ENCODE data around the gene MAGI2.

The MAGI2 gene

DNA sequence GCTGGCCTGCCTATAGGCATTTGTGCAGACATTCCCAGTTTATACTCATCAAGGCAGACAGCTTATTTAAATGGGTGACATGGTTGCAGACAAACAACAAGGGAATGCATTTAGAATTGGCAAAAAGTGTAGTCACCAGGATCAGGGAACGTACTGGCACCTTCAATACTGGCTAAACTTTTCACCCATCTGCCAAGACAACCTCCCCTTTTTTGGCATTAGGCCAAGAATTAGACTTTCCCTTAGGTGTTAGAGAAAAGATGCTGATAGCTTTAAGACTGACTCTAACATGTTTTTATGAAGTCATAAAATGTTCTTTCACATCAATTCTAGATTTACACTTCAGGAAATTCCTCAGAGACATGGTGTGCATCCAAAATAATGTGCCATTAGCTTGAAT, 1289.0 kb downstream of the MAGI2 start:
- no peak for DNase-seq

DNA sequence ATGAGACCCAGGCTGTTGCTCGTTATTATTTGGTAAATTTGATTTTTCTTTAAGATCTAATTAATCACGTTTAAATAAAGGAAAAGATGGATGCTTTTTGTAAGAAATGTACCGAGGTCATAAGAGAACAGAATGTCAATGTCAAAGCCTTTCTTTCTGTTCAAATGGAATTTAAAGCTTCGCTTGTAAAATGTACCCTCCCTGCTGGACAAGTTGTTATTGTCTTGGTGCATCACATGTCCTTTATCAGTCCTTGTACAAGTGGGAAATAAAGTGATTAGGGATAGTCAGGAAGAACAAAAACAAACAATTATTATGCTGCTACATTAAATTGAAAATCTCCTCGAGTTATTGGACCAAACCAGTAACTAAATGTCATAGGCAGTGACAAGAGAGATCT, 1291.7 kb downstream of the MAGI2 start:
- no peak for DNase-seq

DNA sequence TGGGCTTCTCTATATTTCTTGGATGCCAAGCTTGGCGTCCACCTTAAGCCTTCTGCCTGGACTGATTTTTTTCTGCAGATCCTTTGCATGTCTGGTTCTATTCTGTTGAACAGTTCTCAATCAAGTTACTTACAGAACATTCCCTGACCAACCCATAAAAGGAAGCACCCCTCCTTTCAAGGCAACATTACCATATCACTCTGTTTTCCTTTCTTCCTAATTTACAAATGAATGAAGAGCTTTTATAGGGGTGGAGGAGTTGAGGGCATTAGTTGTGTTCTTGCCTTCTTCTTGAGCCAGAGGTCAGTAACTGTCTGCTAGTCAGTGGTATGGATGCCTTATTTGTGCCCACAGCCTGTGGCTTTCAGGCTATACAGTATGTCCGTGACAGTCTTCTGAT, 1293.9 kb downstream of the MAGI2 start:
- DNase-seq, result no peak

DNA sequence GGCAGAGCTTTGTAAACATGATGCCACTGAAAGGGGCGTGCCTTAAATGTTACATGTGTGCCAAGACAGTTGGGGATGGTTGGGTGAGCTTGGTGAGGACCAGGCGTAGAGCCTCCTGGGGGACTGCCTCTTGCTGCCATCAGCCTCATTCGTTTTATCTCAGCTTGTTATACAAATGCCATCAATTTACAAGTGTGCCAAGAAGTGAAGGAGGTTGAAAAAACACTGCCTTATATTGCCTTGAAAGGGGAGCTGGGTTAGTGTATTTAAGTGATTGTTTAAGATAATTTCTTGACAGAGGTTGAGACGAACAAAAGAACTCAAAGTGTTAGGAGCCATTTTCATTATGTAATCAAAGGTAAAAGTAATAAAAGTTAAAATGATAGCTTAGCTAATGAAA, 1300.2 kb downstream of the MAGI2 start:
- DNase-seq, result no peak

DNA sequence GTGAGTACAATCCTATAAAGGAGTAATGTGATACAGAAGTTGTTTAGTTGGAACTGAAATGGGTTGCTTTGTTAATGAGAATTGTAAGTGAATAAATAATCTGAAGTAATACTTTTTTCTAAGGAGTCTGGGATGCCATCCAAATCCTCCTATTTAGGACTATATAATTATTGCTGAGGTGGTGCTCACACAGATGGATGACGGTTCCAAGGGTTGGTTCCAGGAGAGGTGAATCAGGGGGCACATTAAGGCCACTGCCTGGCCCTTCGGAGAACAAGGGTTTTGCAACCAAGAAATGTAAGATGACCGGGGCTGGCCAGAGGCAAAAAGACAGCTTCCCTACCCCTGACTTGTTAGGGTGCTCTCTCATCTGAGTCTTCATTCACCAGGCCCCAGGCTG, 1302.2 kb downstream of the MAGI2 start:
- no peak for DNase-seq

DNA sequence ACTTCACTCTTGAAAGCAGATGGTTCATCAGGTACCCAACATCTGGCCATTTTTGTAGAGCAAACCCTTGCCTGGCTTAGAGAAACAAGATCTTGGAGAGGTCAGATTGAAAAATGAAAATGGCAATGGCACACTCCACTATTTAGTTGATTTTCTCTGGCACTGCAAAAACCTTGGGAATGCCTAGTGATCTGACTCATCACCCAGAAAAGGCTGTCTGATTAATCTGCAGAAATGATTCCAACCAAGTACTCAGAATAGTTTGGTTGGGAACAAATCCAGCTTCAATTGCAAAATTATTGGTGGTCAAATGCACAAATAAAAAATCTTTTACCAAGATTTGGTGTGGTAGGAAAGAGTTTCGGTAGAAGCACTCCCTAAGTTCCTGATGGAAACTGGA, 1303.7 kb downstream of the MAGI2 start:
- no peak for DNase-seq

DNA sequence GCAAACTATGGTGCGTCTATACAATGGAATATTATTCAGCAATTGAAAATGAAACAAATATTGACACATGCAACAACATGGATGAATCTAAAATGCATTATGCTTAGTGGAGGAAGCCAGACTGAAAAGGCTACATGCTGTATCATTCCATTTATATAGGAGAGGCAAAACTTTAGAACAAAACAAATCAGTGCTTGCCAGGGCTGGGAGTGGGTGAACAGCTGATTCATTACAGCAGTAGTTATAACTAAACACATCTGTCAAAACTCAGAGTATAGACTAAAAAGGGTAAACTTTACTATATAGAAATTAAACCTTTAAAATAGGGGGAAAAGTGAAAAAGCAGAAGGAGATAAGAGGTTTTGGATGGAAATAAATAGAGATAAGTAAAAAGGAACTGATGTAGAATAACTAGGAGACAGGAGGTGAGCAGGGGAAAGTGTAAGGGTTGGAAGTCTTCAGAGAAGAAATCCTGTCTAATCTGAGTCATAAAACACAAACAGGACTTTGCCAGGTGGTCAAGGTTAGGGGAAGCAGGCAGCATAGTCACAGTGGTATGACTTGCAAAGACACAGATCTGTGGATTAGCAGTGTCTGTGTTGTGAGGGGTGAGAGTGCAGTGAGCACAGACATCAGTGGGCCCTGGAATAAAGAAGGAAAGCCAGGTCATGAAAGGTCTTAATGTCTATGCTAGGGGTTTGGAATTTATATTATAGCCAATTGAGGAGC, 1305.1 kb downstream of the MAGI2 start:
- DNase-seq, result no peak

DNA sequence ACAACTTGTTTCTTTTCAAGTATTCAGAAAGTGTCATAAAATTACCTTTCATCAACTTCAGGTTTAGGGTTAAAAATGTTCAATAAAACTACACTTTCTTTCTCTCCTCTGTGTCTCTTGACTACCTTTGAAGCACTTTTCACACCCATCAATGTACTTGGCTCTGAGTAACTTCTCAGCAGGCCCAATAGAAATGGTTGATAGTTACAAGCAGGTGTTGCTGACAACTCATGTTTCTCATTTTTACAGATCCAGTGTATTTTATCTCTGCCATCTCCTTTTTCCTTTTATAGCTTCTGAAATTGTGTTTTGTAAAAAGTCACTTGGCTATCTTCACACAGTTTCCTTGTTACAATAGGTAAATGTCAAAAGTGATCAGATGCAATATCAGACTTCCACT, 1306.9 kb downstream of the MAGI2 start:
- DNase-seq, result no peak

DNA sequence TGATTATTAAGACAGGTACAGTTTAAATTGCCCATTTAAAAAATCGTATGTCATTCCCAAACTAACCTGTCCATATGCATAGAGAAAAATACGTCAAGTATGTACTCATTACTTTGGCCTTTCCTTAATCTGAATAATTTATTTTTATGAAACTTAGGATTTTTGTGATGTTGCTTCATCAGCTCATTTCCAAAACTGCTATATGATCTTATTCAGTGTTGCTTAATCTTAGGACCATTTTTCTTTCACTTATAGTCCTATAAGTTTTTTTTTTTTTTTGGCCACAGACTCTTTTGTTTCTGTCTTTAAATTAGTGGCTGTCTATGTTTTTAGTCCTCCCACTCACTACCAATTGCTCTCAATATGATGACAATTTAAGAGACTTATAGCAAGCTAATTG, 1309.8 kb downstream of the MAGI2 start:
- no peak for DNase-seq

DNA sequence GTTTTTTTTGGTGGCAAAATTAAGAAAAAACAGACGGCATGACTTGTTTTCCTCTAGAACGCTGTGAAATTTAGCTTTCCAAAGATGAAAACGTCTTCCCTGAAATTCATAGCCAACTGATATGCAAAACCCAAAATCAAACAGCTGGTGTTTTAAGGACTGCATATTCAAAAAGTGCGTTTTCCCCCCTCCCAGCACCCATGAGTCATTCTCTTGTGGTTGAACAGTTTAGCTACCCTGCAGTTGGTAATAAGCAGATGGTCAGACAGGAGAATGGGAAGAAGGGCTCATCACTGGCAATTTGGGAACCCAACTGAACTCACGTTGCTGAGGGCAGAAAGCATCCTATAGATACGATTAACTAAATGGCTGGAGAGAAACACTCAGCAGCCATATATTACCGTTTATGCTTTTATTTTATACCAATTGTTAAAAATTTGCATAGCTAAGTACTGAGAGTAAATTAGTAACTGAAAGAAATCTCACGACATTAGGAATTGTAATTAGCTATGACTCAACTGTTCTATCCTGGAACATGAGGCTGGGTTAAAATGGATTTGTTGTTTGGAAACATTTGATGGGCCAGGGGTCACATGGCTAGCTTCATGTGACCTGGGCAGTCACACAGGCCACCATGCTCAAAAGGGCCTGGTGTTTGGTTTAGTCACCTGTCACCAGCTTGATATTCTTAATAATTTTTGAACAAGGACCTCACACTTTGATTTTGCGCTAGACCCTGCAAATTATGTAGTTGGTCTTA, 1311.8 kb downstream of the MAGI2 start:
- DNase-seq, result no peak

DNA sequence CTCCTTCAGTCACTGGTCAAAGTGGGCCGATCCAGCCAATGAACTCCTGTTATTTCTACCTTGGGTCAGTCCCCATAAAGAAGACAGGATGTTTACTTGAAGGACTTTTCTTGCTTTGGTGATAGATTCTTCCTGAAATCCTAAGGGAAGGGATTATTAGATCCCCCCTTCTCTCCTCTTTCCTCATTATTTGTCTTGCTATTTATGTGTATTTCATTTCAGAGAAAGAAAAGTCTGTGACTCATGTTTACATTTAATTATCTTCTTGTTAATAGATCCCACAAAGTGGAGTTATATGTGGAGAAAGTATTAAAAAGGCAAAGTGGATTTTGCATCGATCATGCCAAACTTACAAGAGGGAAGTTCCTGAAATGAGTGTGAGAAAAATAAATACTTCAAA, 1313.4 kb downstream of the MAGI2 start:
- DNase-seq, result no peak

DNA sequence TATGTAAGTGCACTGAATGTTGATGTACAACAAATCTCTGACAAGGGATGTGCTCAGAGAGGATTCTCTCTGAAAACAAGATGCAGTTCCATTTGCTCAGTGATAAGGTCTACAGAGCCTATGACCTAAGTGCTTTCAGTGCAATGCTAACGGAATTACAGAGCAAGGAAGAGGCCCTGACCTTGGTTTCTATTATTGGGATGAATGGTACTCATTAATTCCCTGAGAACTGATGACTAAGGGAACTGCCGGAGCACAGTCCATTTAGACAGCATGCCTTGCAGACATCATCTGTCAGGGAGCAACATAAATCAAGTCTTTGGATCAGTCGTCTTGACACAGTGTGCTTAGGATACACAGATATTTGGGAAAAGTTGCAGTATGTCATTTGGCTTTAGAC, 1314.1 kb downstream of the MAGI2 start:
- DNase-seq, result peak; percentile 41

DNA sequence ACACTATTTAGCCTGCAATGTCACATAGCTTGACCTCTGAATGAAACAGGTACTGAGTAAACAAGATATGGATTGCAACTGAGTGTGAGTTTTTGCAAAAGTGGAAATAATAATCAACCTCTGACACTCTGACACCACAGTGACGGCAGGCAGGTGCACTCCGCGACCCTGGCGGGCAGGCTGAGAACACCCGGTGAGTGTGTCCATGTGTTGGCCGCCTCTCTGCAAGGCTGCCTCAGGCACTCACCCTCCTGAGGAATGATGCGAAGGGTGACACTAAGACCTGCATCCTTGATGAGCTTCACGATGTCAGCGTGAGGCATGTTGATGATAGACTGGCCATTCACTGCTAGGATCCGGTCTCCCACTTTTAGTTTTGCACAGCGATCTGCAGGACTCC, 1318.7 kb downstream of the MAGI2 start:
- DNase-seq, result no peak

DNA sequence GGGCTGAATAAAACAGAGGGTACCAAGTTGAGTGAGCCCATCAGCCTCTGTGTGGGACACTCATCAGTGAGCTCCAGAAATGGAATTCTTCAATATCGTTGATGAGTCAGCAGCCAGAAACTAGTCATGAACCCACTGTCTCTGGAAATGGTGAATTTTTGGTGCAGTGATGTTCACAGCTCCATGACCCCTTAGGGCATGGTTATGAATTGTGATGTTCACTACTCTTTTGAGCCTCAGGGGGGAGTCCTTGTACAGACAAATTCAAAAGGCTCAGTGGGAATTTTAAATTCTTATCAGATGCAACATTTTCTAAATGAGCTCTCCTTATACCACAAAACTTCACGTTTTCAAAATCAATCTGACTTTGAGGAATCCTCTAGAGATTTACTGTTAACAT, 1319.2 kb downstream of the MAGI2 start:
- DNase-seq, result peak; percentile 52

DNA sequence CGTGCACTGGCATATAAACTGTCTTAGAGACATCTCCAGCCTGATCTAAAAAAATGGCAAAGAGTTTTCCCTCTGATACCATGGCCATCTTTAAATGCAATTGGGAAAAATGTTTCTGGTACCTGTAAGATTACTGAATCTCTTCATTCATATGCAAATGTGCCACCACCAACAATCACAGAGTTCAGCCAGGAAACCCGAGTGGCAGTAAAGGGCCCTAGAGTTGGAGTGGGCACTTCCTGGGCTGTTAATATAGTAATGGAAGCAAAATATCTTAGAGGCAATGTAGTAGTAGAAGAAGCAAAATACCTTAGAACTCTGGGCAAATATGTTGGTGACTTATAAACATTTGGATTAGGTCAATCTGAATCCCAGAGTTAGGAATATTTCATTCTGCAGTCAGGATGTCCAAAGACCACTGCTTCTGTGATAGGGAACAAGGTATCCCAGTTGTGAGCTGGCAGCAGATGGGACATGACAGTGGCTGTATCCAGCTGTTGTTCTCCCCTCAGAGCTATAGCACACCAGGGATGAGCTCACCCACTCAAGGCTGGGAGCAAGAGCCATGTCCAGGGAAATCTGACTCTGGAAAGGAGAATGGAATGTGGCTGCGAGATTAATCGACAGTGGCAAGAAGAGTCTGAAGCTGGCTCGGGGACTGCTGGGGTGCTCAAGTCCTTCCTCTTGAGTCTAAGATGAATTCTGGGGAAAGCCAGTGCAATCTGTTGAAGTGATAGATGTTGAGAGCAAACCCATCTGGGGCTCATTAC, 1322.8 kb downstream of the MAGI2 start:
- no peak for DNase-seq

DNA sequence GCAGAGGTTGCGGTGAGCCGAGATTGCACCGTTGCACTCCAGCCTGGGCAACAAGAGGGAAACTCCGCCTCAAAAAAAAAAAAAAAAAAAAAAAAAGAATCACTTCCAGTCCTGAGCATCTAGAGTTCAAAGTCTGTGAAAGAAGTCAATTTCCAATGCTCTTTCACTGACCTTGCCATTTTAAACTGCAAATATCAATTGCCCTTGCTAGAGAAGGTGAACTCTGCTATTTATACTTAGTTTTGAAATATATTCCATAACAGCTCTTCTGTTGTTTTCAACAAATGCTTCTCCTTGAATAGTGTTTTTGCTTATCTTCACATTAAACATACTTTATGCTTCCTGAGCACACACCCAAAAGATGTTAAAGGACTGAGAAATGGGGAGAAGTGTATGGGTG, 1323.6 kb downstream of the MAGI2 start:
- no peak for DNase-seq

DNA sequence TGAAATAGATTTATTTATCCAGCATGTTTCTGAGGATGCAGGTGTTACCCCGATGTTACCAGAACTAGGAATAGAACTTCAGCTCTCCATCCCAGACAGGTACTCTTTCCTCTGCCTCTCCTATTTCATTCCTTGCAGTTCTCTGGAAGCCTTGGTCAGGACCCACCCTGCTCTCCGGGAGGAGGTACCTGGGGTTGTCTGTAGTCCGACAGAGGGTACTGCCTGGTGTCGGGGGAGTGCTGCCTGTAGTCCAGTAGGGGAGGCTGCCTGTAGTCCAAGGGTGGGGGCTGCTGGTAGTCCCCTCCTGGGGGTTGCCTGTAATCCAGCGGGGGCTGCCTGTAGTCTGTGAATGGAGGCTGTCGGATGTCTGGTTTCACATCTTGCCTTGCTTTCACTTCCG, 1326.5 kb downstream of the MAGI2 start:
- no peak for DNase-seq

DNA sequence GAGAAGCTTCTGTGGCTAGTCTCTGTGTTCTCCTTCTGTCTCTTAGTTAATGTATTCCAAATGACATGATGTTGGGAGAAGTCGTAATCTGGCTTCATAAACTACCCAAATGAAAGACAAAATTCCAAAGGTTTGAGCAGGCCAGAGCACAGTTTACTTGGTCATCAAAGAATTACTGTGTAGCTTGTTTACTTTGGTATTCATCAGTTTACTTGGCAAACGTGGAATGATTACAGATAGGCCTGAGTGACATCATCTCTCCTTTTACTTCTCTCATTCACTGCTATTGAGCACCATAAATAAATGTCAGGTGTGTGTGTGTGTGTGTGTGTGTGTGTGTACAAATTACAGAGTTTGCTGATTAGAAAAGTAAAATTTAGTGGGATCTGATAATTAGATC, 1327.6 kb downstream of the MAGI2 start:
- no peak for DNase-seq

DNA sequence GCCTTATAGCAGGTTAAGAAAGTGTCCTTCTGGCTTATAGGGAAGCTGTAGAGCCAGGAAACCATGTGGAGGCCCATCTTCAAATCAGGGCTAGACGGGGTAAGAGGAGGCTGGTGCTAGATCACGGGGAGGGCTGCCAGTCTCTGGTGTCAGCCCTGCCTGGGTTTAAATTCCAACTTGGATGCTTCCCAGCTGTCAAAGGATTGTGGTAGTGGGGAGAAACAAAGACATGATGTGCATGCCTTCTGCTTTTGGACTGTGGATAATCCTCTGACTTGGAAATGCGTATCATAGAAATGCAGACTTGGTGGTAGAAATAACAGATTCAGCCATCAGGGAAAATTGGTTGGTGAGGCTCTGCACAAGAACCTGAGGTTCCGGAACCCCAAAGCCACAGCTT, 1329.3 kb downstream of the MAGI2 start:
- no peak for DNase-seq

DNA sequence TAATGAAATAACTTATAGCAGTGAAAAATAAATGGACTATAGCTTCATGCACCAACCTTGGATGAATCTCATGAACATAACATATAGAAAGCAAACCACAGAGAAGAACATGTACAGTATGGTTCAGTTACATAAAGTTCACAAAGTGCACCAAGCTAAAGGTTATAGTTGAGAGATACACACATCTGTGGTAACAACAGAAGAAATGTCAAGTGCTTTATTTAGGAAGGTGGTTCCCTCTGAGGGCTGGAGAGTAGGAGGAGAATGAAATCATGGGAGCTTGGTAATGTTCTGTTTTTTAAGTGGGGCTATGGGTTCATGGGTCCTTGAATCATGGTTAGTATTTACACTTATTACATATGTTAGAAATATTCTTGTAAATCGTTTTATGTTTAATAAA, 1331.6 kb downstream of the MAGI2 start:
- no peak for DNase-seq

DNA sequence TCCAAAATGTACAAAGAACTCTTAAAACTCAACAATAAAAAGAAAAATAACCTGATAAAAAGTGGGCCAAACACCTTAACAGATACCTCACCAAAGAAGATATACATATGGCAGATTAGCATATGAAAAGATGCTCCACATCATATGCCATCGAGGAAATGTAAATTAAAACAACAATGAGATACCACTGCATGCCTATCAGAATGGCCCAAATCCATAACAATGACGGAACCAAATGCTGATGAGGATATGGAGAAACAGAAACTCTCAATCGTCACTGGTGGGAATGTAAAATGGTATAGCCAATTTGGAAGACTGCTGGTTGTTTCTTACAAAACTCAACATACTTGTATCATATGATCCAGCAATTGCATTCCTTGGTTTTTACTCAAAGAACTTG, 1335.0 kb downstream of the MAGI2 start:
- no peak for DNase-seq

DNA sequence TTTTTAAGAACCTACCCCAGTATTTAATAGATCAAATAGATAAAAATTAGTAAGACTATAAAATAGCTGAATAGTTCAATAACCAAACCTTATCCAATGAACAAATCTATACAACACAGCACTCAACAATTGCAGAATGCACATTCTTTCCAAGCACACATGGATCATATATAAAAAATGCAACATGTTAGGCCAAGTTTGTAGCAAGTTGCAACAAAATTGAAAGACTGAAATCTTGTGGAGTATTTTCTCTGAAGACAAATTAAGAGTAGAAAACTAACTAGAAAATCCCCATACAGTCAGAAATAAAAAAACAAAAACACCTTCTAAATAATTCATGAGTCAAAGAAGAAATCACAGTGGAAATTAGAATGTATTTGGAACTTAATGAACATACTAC, 1337.6 kb downstream of the MAGI2 start:
- DNase-seq, result no peak

DNA sequence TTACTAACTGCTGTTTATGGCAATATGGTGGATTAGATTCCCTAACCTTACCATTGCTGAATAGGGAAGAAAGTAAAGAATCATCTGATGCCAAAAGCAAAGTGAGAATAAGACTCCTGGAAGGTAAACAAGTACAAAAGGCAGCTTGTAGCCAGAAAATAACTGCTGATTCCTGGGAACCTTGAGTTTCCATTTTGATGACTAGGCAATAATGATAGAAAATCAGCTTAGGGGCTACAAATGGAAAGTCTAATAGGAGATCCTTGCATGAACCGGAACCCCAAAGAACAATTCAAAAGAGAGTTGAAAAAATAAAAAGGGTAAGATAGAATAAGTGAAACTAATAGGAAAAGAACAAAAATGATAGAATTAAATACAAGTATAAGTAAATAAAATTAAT, 1338.5 kb downstream of the MAGI2 start:
- DNase-seq, result no peak

DNA sequence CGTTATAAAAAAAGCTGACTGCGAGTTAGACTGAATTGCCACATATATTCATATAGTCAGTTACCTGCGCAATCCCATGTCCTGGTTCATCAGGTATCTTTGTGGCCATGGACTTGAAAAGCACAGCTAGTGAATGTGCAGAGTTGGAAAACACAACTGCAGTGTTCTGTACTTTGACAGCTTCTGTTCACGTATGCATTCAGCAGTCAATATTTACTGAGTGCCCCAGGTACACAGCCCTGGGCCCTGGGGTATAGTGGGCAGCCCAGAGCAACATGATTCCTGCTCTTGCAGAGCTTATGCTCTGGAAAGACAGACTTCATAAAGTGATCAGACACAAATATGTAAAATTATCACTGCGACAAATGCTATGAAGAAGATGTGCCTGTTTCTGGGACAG, 1341.0 kb downstream of the MAGI2 start:
- DNase-seq, result no peak

Data from eye (tissue), 1 donor.